GM18858 (cell line): ENCODE data around the gene RNF213.
"Not testable (repeated sequence)": the region's sequence is repeated elsewhere in the genome, so short reads cannot be mapped to it uniquely, and the experiment has no call there.

Experiments used
- ATAC-seq: cut with Tn5 transposase; IDR thresholded peaks from one replicate; pipeline ENCODE4 v1.9.1; 2021; ENCODE audit not compliant: unreplicated experiment

Gene RNF213

GRCh38 chr17:80386341-80386740, 125.7 kb downstream of the RNF213 start:
- ATAC-seq, result no peak

GRCh38 chr17:80387071-80387470, 126.4 kb downstream of the RNF213 start:
- ATAC-seq, result no peak

- no peak for ATAC-seq
Measured at GRCh38 chr17:80388175-80388574, 127.5 kb downstream of the RNF213 start.

GRCh38 chr17:80388601-80389000, 127.9 kb downstream of the RNF213 start:
- no peak for ATAC-seq

GRCh38 chr17:80389011-80389995, 128.7 kb downstream of the RNF213 start:
- no peak for ATAC-seq

GRCh38 chr17:80393241-80393890, 132.7 kb downstream of the RNF213 start:
- ATAC-seq, result no peak

- no peak for ATAC-seq
Measured at GRCh38 chr17:80393961-80394360, 133.3 kb downstream of the RNF213 start.

GRCh38 chr17:80394629-80395216, 134.1 kb downstream of the RNF213 start:
- no peak for ATAC-seq

GRCh38 chr17:80395402-80396151, 134.9 kb downstream of the RNF213 start:
- no peak for ATAC-seq

GRCh38 chr17:80396157-80397033, 135.7 kb downstream of the RNF213 start:
- no peak for ATAC-seq

- ATAC-seq, result no peak
Measured at GRCh38 chr17:80397034-80397387, 136.4 kb downstream of the RNF213 start.

GRCh38 chr17:80397686-80398085, 137.0 kb downstream of the RNF213 start:
- no peak for ATAC-seq

- not testable (repeated sequence) for ATAC-seq
Measured at GRCh38 chr17:80401086-80401485, 140.4 kb downstream of the RNF213 start.

- ATAC-seq, result not testable (repeated sequence)
Measured at GRCh38 chr17:80402102-80402501, 141.4 kb downstream of the RNF213 start.

GRCh38 chr17:80402959-80403358, 142.3 kb downstream of the RNF213 start:
- ATAC-seq, result no peak

- no peak for ATAC-seq
Measured at GRCh38 chr17:80406146-80406545, 145.5 kb downstream of the RNF213 start.

- ATAC-seq, result not testable (repeated sequence)
Measured at GRCh38 chr17:80407917-80408316, 147.3 kb downstream of the RNF213 start.

GRCh38 chr17:80408872-80409271, 148.2 kb downstream of the RNF213 start:
- no peak for ATAC-seq

- no peak for ATAC-seq
Measured at GRCh38 chr17:80409626-80410025, 149.0 kb downstream of the RNF213 start.

GRCh38 chr17:80410441-80411087, 149.9 kb downstream of the RNF213 start:
- not testable (repeated sequence) for ATAC-seq
